ENCODE data around the gene PTPN22. TPM values are rescaled to one million over a fixed set of nuclear protein-coding genes. Genes with fewer than 3 reads are reported as not detected.
"Not testable (repeated sequence)": the region's sequence is repeated elsewhere in the genome, so short reads cannot be mapped to it uniquely, and the experiment has no call there.

Gene PTPN22
- total and polyA plus RNA-seq, 5 donors from 2014 or later, result 49.1 to 93.4 (median 58.5) TPM

GRCh38 chr1:113856401-113856790, 15.1 kb downstream of the PTPN22 start:
- Histone ChIP-seq H3K9me3 (ENCODE audit: control insufficient read depth in 2 of 2, low read length in 2 of 2) (no peaks in the 10 kb centered on the region), H3K27ac (ENCODE audit: insufficient read depth, low read length, poor library complexity, severe bottlenecking) (no peak overlapping the region), H3K4me3 (ENCODE audit: low read depth, low read length) (no peak overlapping the region), H3K36me3 (ENCODE audit: control insufficient read depth, insufficient read depth, low read length) (peaks cover 52% of the 10 kb centered on the region), H3K4me1 (ENCODE audit: control insufficient read depth, insufficient read depth, low read length, poor library complexity, severe bottlenecking) (peaks cover 21% of the 10 kb centered on the region), H3K27me3 (ENCODE audit: control insufficient read depth, insufficient read depth, low read length) (no peaks in the 10 kb centered on the region)
- Mint-ChIP-seq H3K4me1 (peaks cover 21 to 31% (median 28%) of the 10 kb centered on the region in 4 donors), H3K4me3 (no peak overlapping the region), H3K27me3 (no peaks in the 10 kb centered on the region), H3K27ac (no peak overlapping the region), H3K36me3 (peaks cover 32% of the 10 kb centered on the region), H3K9me3 (no peaks in the 10 kb centered on the region)
- DNase-seq (no peak), ATAC-seq (ENCODE audit: low read depth in 2 of 2) (no peak)

DNA sequence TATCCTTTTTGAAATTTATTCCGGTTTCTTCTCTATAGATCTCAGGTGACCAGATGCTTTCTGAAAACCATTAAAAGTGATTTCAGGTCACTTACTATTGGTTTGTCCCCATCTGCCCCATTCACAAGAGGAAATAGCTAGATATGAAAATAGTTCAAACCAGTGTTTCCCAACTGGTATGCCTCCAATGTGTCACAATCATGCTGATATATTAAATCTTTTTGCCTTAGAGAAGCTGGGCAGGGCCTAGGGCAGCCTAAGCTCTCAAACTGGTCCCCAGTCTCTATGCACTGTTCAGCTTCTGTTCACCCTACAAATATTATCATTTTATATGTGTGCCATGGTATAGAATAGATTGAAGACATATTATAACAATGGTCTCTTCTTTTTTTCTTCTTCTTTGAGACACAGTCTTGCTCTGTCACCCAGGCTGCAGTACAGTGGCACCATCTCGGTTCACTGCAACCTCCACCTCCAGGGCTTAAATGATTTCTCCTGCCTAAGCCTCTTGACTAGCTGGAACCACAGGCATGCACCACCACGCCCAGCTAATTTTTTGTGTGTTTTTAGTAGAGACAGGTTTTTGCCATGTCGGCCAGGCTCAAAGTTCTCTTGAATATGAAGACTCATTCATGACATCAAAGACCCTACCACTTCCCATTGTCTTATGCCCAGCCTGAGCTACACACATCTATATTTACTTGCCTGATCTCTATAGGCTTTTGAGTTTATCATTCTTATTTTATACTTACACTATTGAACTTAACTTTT, 15.7 kb downstream of the PTPN22 start:
- peak overlapping the region in 1 of 3 donors; percentile 59 for H3K27ac Mint-ChIP-seq
- Histone ChIP-seq H3K4me1 (ENCODE audit: control insufficient read depth, insufficient read depth, low read length, poor library complexity, severe bottlenecking) (peaks cover 17% of the 10 kb centered on the region), H3K27ac (ENCODE audit: insufficient read depth, low read length, poor library complexity, severe bottlenecking) (no peak overlapping the region), H3K27me3 (ENCODE audit: control insufficient read depth, insufficient read depth, low read length) (no peaks in the 10 kb centered on the region), H3K4me3 (ENCODE audit: low read depth, low read length) (no peak overlapping the region), H3K36me3 (ENCODE audit: control insufficient read depth, insufficient read depth, low read length) (peaks cover 53% of the 10 kb centered on the region), H3K9me3 (ENCODE audit: control insufficient read depth in 2 of 2, low read length in 2 of 2) (no peaks in the 10 kb centered on the region)
- peaks cover 35% of the 10 kb centered on the region for H3K36me3 Mint-ChIP-seq
- H3K4me3 Mint-ChIP-seq, result no peak overlapping the region
- H3K9me3 Mint-ChIP-seq, result no peaks in the 10 kb centered on the region
- H3K27me3 Mint-ChIP-seq, result no peaks in the 10 kb centered on the region
- peaks cover 20 to 30% (median 25%) of the 10 kb centered on the region in 4 donors for H3K4me1 Mint-ChIP-seq
- ATAC-seq (ENCODE audit: low read depth in 2 of 2) (no peak), DNase-seq (no peak)

- Mint-ChIP-seq H3K36me3 (peaks cover 40% of the 10 kb centered on the region), H3K4me3 (no peak overlapping the region), H3K27ac (peak overlapping the region in 1 of 3 donors; percentile 64), H3K27me3 (no peaks in the 10 kb centered on the region), H3K4me1 (peaks cover 17 to 27% (median 20%) of the 10 kb centered on the region in 4 donors), H3K9me3 (no peaks in the 10 kb centered on the region)
- ATAC-seq (ENCODE audit: low read depth in 2 of 2) (no peak), DNase-seq (no peak)
- H3K4me1 ChIP-seq (ENCODE audit: control insufficient read depth, insufficient read depth, low read length, poor library complexity, severe bottlenecking), result peaks cover 7% of the 10 kb centered on the region
- no peak overlapping the region for H3K4me3 ChIP-seq (ENCODE audit: low read depth, low read length)
- H3K27ac ChIP-seq (ENCODE audit: insufficient read depth, low read length, poor library complexity, severe bottlenecking), result no peak overlapping the region
- H3K27me3 ChIP-seq (ENCODE audit: control insufficient read depth, insufficient read depth, low read length), result no peaks in the 10 kb centered on the region
- no peaks in the 10 kb centered on the region for H3K9me3 ChIP-seq (ENCODE audit: control insufficient read depth in 2 of 2, low read length in 2 of 2)
- peaks cover 54% of the 10 kb centered on the region for H3K36me3 ChIP-seq (ENCODE audit: control insufficient read depth, insufficient read depth, low read length)
Measured at GRCh38 chr1:113854234-113854633, 17.3 kb downstream of the PTPN22 start.

- H3K27me3 Mint-ChIP-seq; H3K4me3 Mint-ChIP-seq; H3K27ac ChIP-seq (ENCODE audit: insufficient read depth, low read length, poor library complexity, severe bottlenecking); H3K9me3 Mint-ChIP-seq; DNase-seq; H3K9me3 ChIP-seq (ENCODE audit: control insufficient read depth in 2 of 2, low read length in 2 of 2); H3K27me3 ChIP-seq (ENCODE audit: control insufficient read depth, insufficient read depth, low read length); ATAC-seq (ENCODE audit: low read depth in 2 of 2); H3K4me1 ChIP-seq (ENCODE audit: control insufficient read depth, insufficient read depth, low read length, poor library complexity, severe bottlenecking); H3K4me3 ChIP-seq (ENCODE audit: low read depth, low read length): not testable (repeated sequence)
- peaks cover 16 to 22% (median 19%) of the 10 kb centered on the region in 4 donors for H3K4me1 Mint-ChIP-seq
- H3K36me3 ChIP-seq (ENCODE audit: control insufficient read depth, insufficient read depth, low read length), result peaks cover 49% of the 10 kb centered on the region
- H3K27ac Mint-ChIP-seq, result peak overlapping the region in 2 of 3 donors; percentile 26 to 37
- peaks cover 40% of the 10 kb centered on the region for H3K36me3 Mint-ChIP-seq
Measured at GRCh38 chr1:113852694-113853093, 18.8 kb downstream of the PTPN22 start.

DNA sequence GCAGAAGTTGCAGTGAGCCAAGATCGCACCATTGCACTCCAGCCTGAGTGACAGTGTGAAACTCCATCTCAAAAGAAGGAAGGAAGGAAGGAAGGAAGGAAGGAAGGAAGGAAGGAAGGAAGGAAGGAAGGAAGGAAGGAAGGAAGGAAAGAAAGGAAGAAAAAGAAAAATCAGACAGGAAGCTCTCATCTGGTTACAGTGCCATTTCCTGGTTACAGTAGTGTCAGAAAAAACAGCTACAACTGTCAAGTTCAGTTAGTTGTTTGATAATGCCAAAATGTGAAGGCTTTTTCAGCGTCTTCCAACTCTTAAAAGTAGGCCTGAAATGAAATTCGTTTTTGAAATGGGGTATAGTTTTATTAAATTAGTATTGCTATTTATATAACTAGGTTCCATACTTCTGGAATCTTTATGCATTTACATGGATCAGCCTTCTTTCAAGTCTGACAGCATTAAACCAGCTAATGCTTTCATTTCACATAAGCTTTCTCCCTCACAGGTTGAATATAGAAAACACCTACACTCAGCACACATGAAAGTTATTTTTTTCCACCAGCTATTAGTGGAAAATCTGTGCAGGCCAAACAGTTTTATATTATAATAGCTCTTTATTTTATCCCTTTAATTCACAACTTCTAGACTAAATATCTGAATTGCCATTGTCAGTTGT, 21.2 kb downstream of the PTPN22 start:
- peaks cover 16 to 36% (median 24%) of the 10 kb centered on the region in 4 donors for H3K4me1 Mint-ChIP-seq
- H3K36me3 ChIP-seq (ENCODE audit: control insufficient read depth, insufficient read depth, low read length), result peaks cover 45% of the 10 kb centered on the region
- ATAC-seq (ENCODE audit: low read depth in 2 of 2) (no peak), DNase-seq (peak in 1 of 3 donors; percentile 30)
- no peaks in the 10 kb centered on the region for H3K27me3 Mint-ChIP-seq
- peak overlapping the region in 1 of 4 donors; percentile 15 for H3K4me3 Mint-ChIP-seq
- H3K4me3 ChIP-seq (ENCODE audit: low read depth, low read length), result peak overlapping the region; percentile 18
- peak overlapping the region; percentile 51 for H3K27ac ChIP-seq (ENCODE audit: insufficient read depth, low read length, poor library complexity, severe bottlenecking)
- peaks cover 0 to 2% of the 10 kb centered on the region in 2 experiments for H3K9me3 ChIP-seq (ENCODE audit: control insufficient read depth in 2 of 2, low read length in 2 of 2)
- H3K9me3 Mint-ChIP-seq, result peaks cover 0 to 2% (median 0%) of the 10 kb centered on the region in 7 donors
- H3K27me3 ChIP-seq (ENCODE audit: control insufficient read depth, insufficient read depth, low read length), result no peaks in the 10 kb centered on the region
- peak overlapping the region in 2 of 3 donors; percentile 51 to 84 for H3K27ac Mint-ChIP-seq
- peaks cover 44% of the 10 kb centered on the region for H3K36me3 Mint-ChIP-seq
- H3K4me1 ChIP-seq (ENCODE audit: control insufficient read depth, insufficient read depth, low read length, poor library complexity, severe bottlenecking), result peaks cover 6% of the 10 kb centered on the region

DNA sequence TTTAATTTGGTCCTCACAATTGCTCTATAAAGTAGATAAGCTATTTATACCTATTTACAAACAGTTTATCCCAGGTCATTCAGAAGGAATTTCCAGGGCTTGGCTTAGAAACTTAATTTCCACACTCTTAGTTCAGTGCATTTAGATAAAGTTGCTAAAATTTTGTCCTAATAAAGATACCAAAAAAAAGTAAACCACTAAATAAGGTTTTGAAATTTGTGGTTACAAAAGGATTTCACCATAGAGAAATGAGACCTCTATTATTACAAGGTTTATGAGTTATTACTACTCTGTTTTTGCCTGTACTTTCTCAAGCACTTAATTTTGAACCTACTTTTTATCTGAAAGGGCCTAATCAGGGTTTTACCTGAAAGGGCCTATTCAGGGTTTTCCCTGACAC, 22.4 kb downstream of the PTPN22 start:
- DNase-seq (no peak), ATAC-seq (ENCODE audit: low read depth in 2 of 2) (no peak)
- no peak overlapping the region for H3K27ac ChIP-seq (ENCODE audit: insufficient read depth, low read length, poor library complexity, severe bottlenecking)
- no peaks in the 10 kb centered on the region for H3K27me3 Mint-ChIP-seq
- H3K4me1 Mint-ChIP-seq, result peaks cover 13 to 36% (median 24%) of the 10 kb centered on the region in 4 donors
- H3K27me3 ChIP-seq (ENCODE audit: control insufficient read depth, insufficient read depth, low read length), result no peaks in the 10 kb centered on the region
- peaks cover 40% of the 10 kb centered on the region for H3K36me3 ChIP-seq (ENCODE audit: control insufficient read depth, insufficient read depth, low read length)
- no peak overlapping the region for H3K4me3 ChIP-seq (ENCODE audit: low read depth, low read length)
- H3K9me3 ChIP-seq (ENCODE audit: control insufficient read depth in 2 of 2, low read length in 2 of 2), result peaks cover 0 to 2% of the 10 kb centered on the region in 2 experiments
- H3K4me3 Mint-ChIP-seq, result no peak overlapping the region
- H3K4me1 ChIP-seq (ENCODE audit: control insufficient read depth, insufficient read depth, low read length, poor library complexity, severe bottlenecking), result peaks cover 6% of the 10 kb centered on the region
- no peak overlapping the region for H3K27ac Mint-ChIP-seq
- H3K9me3 Mint-ChIP-seq, result peaks cover 0 to 2% (median 0%) of the 10 kb centered on the region in 7 donors
- H3K36me3 Mint-ChIP-seq, result peaks cover 33% of the 10 kb centered on the region

DNA sequence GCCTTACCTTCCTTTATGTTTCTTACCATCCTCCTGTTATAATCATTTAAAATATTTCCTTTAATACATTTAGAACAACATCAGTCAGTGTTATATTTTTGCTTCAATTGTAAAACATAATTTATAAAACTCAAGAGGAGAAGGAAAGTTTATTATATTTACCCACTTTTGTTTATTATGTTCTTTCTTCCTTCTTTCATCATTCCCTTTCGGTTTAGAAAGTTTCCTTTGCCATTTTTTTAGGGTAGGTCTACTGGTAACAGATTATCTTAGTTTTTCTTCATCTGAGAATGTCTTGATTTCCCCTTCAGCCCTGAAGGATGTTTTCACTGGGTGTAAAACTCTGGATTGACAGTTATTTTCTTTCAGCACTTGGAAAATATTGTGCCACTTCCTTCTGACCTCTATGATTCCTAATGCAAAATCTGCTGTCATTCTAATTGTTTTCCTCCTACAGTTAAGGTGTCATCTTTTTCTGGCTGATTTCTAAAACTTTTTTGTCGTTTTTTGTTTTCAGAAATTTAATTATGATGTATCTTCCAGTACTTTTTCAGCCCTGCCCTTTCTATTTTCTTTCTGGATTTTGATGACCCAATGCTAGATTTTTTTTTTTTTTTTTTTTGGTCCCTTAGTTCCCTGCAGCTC, 25.0 kb downstream of the PTPN22 start:
- Mint-ChIP-seq H3K27ac (peak overlapping the region in 2 of 3 donors; percentile 18 to 92), H3K36me3 (peaks cover 45% of the 10 kb centered on the region)
- no peak for ATAC-seq (ENCODE audit: low read depth in 2 of 2)

More for the DNA sequence above, 25.0 kb downstream of the PTPN22 start:
- Histone ChIP-seq H3K27me3 (ENCODE audit: control insufficient read depth, insufficient read depth, low read length) (no peaks in the 10 kb centered on the region), H3K9me3 (ENCODE audit: control insufficient read depth in 2 of 2, low read length in 2 of 2) (peaks cover 0 to 2% of the 10 kb centered on the region in 2 experiments), H3K27ac (ENCODE audit: insufficient read depth, low read length, poor library complexity, severe bottlenecking) (no peak overlapping the region), H3K4me1 (ENCODE audit: control insufficient read depth, insufficient read depth, low read length, poor library complexity, severe bottlenecking) (peaks cover 6% of the 10 kb centered on the region), H3K4me3 (ENCODE audit: low read depth, low read length) (no peak overlapping the region), H3K36me3 (ENCODE audit: control insufficient read depth, insufficient read depth, low read length) (peaks cover 43% of the 10 kb centered on the region)
- Mint-ChIP-seq H3K27me3 (no peaks in the 10 kb centered on the region), H3K9me3 (peaks cover 0 to 3% (median 0%) of the 10 kb centered on the region in 7 donors), H3K4me1 (peaks cover 13 to 33% (median 21%) of the 10 kb centered on the region in 4 donors), H3K4me3 (no peak overlapping the region)
- DNase-seq, result no peak
